Cerebellar cortex (tissue), 1 donor: Measurements from ENCODE around the gene JUP.

Experiments
- DNase-seq: peaks from one replicate; pipeline ENCODE4 v3.0.0-alpha.2; 2015; ENCODE audit warnings: low spot score

Gene JUP

GRCh38 chr17:41810659-41811548 lies 24.4 kb upstream of the JUP start:
- no peak for DNase-seq

- DNase-seq = no peak
Measured at GRCh38 chr17:41806685-41807445, 20.4 kb upstream of the JUP start.

GRCh38 chr17:41803049-41804020 lies 16.8 kb upstream of the JUP start:
- peak; percentile 57 for DNase-seq

- DNase-seq = peak; percentile 84
Measured at GRCh38 chr17:41801374-41802271, 15.1 kb upstream of the JUP start.

GRCh38 chr17:41800601-41801373 lies 14.3 kb upstream of the JUP start:
- no peak for DNase-seq

GRCh38 chr17:41799366-41799765 lies 12.9 kb upstream of the JUP start:
- no peak for DNase-seq

GRCh38 chr17:41797377-41797776 lies 10.9 kb upstream of the JUP start:
- no peak for DNase-seq

GRCh38 chr17:41796121-41796895 lies 9.8 kb upstream of the JUP start:
- DNase-seq = no peak

GRCh38 chr17:41794540-41794975 lies 8.0 kb upstream of the JUP start:
- DNase-seq = no peak

- DNase-seq = no peak
Measured at GRCh38 chr17:41793784-41794539, 7.5 kb upstream of the JUP start.

GRCh38 chr17:41792845-41793783 lies 6.6 kb upstream of the JUP start:
- DNase-seq = no peak

- no peak for DNase-seq
Measured at GRCh38 chr17:41787021-41787418, 509 bp upstream of the JUP start.

GRCh38 chr17:41785859-41786226 lies 668 bp downstream of the JUP start:
- DNase-seq = no peak

GRCh38 chr17:41785091-41785858 lies 1.2 kb downstream of the JUP start:
- DNase-seq = peak; percentile 65

- no peak for DNase-seq
Measured at GRCh38 chr17:41784207-41784744, 2.2 kb downstream of the JUP start.

GRCh38 chr17:41782142-41782541 lies 4.4 kb downstream of the JUP start:
- no peak for DNase-seq
